Activated CD4-positive, alpha-beta T cell treated with anti-CD3 and anti-CD28 coated beads, Interleukin-2, amount 50 U/mL, for 1 hour (primary cell): ENCODE results near the gene TMEM82.
A peak's percentile ranks its signal among the peaks of the same experiment; 100 is the strongest.
"Not testable (repeated sequence)": the region's sequence is repeated elsewhere in the genome, so short reads cannot be mapped to it uniquely, and the experiment has no call there.

ENCODE experiments used
- DNase-seq: peaks from one replicate; pipeline ENCODE4 v3.0.0-alpha.2; 2020

The TMEM82 gene

DNA sequence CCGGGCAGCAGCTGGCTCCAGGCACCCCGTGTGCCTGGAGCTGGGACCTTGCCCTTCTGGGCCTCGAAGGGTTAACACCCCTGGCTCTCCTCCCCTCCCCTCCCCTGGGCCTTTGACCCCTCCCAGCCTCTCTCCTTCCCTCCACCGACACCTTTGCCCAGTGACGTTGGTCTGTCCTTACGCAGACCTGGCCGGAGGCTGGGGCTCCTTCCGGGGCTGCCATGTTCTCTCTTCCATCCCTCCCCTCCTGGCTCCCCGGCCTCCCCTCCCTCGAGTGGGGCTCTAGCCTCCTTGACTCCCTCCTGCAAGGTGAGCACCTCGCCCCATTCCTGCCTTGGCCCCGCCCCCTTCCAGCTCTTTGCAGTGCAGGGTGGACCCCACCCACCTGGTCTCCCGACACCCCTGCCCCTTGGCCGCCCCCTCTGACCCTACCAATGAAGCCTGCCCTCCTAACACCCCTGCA, at the start of gene TMEM82:
TMEM82 (plus strand) TSS at position 161 of the 463 bp plus-strand sequence; CDS start at position 222, 61 bp downstream.
- no peak for DNase-seq

DNA sequence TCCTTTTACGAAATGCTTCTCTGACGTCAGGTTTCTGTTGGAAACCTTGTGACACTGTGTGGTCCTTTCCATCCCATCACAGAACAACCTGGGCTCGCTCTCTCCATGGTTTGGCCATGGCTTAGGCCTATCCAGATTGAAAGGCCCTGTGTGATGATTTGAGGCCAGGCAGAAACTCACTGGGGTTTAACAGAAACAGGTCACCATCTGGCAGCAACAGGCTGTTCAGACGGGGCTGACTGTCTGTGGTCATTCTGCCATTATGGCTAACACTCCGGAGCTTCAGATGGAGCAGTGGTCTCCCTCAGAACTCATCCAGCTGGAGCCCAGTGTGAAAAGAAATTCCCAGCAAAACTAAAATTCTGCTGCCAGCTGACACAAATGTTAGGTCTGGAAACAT, 48.9 kb upstream of the TMEM82 start:
- DNase-seq = no peak

DNA sequence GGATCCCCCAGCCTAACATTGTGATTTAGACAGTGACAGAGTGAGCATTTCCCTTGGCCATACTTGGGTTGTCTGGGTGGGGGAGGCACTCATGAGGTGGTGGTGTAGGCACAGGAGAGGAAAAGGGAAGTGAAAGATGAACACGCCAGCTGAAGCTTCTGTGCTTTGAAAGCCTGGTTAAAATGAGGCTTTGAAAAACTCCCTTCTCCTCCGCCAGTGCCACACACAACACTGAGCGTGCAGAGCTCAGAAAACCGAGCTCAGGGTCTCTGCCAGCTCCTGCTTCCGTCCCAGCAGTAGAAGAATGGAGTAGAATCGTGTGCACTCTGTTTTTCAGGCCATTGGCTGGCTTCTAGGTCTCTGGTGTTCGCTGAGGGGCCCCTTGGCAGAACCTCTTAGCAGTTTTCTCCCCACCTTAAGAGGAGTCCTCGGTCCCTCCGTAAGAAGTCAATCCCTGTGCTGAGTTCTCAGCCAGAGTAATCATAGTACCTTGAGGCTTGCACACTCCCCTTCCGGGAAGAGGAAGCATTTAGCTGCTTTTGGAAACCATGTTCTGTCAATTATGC, 45.3 kb upstream of the TMEM82 start:
- DNase-seq = peak; percentile 11

DNA sequence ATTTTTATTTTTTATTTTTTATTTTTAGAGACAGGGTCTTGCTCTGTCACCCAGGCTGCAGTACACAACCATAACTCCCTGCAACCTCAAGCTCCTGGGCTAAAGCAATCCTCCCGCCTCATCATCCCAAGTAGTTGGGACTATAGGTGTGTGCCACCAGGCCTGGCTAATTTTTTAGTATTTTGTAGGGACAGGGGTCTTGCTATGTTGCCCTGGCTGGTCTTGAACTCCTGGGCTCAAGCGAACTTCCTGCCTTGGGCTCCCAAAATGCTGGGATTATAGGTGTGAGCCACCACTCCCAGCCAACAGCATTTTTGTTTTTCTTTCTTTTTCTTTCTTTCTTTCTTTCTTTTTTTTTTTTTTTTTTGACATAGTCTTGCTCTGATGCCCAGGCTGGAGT, 44.1 kb upstream of the TMEM82 start:
- no peak for DNase-seq

DNA sequence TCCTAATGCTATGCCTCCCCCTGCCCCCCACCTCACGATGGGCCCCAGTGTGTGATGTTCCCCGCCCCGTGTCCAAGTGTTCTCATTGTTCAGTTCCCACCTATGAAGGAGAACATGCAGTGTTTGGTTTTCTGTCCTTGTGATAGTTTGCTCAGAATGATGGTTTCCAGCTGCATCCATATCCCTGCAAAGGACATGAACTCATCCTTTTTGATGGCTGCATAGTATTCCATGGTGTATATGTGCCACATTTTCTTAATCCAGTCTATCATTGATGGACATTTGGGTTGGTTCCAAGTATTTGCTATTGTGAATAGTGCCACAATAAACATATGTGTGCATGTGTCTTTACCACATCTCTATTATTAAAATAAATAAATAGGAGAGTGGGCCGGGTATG, 43.0 kb upstream of the TMEM82 start:
- not testable (repeated sequence) for DNase-seq

DNA sequence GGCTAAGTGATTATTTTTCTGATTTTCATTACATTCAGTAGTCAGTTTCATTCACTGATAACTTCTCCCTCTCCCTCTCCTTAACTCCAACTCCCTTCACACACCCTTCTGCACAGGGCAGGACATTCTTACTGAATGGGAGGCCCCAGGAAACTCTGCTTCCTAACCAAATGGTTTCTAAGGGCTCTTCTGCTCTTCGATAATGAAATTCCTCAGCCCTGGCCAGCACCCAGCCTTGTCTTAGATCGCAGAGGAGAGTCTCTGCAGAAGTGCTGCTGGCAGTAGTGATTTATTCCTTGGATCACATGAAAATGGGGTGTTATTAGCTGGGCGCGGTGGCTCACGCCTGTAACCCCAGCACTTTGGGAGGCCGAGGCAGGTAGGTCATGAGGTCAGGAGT, 41.8 kb upstream of the TMEM82 start:
- no peak for DNase-seq

DNA sequence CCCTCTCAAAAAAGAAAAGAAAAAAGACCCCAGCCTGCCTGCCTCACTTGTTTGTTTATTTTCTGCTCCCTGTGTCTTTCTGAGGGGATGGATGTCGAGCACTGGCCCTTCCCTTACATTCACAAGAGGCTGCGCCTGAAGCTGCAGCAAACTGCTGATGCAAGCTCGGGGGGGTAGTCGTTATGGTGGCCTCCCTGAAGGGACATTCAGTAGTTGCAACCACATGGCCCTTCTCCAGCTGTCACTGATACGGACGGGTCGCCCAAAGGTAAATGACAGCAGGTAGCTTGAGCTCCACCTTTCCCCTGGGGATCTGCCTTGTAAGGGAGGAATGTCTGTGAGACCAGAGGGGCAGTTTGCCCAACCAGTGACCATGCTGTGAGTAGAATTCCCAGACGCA, 40.5 kb upstream of the TMEM82 start:
- no peak for DNase-seq

DNA sequence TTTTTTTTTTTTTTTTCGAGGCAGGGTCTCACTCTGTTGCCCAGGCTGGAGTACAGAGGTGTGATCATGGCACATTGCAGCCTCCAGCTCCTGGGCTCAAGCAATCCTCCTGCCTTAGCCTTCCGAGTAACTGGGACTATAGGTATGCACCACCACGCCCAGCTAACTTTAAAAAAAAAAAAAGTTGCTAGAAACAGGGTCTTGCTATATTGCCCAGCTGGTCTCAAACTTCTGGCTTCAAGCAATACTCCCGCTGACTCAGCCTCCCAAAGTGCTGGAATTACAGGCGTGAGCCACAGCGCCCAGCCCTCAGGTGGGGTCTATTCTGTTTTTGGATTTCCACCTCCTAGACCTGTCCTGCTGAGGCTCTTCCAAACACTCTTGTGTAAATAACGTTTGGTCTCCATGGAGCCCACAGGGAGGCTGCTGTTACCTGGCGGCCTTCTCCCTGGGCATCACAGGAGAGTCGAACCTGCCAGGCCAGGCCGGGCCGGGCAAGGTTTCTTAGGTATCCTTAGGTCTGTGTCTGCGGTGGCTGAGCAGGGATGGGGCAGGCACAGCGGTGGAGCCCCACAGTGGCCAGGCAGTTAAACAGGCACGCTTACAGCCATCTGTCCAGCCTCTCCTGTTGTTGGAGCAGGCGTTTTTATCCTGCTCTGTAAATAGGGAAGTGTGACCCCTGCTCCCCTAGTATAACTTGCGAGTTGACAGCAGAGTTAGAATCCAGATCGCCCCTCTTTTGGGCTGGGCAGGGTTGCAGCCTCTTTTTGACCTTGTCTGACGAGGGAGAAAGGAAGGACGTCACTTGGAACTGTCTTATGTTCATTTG, 39.4 kb upstream of the TMEM82 start:
- DNase-seq = no peak

DNA sequence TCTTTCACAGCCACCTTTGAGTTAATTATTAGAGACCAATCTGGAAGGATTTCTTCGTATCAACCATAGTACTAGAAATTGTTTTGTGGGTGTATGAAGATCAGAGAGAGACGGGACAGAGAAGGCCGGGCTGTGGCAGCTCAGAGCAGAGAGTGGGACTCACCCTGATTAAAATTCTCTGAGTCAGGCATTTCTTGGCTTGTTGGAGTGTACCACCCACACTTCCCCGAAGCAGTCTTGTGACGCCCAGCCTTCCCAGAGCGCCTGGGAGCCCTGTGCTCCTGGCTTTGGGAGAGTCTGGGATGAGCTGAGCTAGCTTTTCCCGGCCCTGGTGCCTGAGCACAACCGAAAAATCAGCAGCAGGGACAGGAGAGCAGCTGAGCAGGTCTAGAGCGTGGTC, 38.7 kb upstream of the TMEM82 start:
- no peak for DNase-seq

DNA sequence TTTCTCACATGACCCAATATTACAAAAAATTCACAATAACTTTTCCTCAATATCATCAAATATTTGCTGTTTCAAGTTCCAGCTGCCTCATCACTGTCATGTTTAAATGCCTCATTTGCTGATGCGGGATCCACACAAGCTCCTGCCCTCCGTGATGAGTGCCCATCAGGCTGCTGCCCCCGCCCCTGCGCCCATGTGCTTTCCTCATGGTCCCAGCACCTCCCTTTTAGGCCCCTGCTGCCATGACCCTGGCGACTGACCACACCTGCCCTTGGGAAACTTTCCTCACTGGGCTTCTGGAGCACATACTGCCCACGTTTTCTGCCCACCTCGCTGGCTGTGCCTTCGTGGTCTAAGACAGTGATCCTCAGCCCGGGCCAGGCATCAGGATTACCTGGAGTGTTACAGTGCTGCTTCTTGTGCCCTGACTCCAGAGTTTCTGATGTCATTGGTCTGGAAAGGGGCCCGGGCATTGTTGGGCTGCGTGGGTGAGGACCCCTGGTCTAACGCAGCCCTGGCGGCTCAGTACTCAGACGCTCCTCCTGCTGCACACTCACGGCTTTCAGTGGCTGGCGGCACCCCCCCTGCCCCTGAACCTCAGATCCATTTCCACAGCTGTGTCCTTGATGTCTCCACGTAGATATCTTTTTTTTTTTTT, 37.6 kb upstream of the TMEM82 start:
- no peak for DNase-seq

DNA sequence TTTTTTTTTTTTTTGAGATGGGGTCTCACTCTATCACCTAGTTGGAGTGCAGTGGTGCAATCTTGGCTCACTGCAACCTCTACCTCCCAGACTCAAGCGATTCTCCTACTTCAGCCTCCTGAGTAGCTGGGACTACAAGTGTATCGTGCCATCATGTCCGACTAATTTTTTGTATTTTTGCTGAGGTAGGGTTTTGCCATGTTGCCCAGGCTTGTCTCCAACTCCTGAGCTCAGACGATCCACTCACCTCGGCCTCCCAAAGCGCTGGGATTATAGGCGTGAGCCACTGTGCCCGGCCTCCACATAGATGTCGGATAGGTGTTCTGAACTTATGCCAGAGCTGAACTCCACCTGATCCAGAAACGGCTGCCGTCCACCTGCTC, 37.1 kb upstream of the TMEM82 start:
- DNase-seq = no peak

DNA sequence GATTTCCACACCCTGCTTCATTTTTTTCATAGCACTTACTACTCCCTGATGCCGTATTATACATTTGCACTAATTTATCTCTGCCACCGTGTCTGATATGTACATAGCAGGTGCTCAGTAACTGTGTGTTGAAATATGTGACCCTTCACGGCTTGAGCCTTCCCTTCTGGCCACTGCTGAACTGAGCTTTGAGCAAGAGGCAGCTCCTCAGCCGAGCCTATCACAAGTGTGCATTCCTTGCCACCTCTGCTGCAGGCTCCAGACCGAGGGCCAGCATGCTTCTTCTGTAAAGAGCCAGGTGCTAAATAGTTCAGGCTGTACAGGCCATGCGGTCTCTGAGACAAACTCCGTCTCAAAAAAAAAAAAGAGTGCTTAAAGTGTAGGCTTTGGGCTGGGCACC, 35.5 kb upstream of the TMEM82 start:
- DNase-seq = no peak

DNA sequence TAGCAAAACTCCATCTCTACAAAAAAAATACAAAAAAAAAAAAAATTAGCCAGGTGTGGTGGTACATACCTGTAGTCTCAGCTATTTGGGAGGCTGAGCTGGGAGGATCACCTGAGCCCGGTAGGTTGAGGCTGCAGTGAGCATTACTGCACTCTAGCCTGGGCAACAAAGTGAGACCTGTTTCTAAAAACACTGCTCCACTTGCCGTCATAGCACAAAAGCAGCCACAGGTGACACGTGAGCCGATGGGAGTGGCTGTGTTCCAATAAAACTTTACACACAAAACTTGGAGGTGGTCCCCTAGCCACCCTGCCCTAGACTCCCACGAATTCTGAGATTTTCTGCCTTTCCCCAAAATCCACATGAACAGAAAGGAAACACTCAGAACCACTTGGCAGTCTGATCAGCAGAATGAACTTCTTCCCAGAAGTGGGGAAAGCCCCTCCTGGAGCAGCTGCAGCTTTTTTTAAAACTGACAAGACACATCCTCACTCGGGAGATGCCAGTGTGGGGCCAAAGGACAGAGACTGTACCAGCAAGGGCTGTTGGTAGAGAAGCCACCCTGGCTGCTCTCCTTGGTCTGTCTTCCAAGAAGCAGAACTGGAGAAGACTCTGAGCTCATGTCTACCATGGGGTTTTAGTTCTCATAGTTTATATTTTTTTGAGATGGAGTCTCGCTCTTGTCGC, 34.9 kb upstream of the TMEM82 start:
- no peak for DNase-seq

DNA sequence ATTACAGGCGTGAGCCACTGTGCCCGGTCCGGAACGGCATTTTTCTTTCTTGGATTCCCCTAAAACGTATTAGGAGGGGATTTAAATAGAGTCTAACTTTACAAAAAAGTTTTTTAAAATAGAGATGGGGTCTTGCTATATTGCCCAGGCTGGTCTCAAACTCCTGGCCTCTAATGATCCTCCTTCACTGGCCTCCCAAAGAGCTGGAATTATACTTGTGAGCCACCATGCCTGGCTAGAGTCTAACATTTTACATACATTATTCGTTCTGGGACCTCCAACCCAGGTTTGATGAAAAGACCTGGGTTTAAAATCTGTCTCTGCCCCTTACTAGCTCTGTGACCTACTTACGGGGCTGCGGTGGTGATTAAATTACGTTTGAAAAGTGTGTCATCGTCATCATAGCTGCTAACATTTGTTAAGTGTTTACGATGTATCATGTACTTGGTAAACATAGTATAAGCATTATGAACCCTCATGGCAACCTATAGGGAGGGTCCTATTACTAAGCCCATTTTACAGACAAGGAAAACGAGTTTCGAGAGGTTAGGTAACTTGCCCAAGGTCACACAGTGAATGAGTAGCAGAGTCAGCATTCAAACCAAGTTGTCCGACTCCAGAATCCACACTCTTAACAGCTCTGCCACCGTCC, 33.7 kb upstream of the TMEM82 start:
- DNase-seq = no peak

DNA sequence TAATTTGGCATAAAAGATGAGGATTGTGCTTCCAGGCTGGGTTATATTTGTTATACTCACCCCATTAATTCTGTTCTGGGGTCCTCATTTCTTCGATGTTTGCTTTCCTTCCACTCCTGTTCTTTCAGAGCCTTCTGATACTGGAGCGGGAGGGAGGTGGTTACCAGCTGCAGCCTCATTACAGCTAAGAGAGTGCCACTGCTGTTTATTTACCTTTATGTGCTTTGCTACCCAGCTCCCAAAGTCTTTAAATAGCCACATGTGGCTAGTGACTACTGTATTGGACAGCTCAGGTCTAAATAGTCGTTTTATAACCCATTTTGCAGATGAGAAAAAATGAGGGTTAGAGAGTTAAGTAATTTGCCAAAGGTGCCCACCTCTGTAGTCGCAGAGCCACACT, 33.1 kb upstream of the TMEM82 start:
- no peak for DNase-seq

DNA sequence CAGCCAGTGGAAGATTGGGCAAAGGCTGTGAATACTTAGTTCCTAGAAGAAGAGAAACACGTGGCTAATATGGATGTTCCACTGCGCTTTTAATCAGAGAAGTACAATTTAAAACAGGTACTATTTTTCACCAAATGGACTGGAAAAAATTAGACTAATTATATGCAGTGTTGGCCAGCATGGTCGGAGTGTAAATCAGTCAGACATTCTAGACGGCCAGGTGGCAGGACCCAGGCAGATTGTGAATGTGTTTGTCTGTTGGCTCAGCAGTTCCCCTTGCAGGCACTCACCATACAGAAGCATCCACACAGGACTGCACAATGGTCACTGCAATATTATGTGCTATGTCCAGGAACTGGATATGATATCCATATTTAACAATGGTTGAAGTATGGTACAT, 30.1 kb upstream of the TMEM82 start:
- DNase-seq = no peak

DNA sequence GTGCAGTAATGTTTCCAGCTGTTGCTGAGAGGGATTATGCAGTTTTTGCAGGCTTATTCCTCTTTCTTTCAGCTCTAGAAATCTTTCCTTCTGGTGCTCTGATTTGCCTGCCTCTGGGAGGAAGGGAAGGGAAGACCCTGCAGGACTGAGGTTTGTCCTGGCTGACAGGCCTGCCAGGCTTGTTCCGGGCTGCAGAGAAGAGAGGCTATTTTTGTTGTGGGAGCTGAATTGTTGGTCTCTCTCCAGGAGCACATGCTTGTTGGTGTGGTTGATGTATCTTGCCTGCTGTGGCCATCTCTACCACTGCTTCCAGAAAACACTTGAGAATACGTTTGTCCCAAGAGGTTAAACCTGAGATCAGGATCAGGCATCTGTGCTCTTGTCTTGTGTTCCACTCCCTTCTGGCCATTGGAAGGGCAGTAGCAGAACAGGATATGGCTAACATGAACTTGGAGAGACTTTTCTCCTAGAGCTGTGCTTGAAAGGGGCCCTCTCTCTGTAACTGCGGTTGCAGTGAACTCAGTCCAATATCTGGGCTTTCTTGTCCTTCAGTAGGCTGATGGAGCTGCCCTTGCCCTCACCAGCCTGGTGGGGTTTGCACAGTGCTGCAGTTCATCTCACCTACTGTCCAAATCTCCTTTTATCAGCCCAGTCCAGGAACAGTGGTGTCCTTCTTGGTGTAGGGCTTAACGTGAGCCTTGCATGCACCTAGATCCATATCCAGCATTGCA, 27.7 kb upstream of the TMEM82 start:
- DNase-seq = no peak

DNA sequence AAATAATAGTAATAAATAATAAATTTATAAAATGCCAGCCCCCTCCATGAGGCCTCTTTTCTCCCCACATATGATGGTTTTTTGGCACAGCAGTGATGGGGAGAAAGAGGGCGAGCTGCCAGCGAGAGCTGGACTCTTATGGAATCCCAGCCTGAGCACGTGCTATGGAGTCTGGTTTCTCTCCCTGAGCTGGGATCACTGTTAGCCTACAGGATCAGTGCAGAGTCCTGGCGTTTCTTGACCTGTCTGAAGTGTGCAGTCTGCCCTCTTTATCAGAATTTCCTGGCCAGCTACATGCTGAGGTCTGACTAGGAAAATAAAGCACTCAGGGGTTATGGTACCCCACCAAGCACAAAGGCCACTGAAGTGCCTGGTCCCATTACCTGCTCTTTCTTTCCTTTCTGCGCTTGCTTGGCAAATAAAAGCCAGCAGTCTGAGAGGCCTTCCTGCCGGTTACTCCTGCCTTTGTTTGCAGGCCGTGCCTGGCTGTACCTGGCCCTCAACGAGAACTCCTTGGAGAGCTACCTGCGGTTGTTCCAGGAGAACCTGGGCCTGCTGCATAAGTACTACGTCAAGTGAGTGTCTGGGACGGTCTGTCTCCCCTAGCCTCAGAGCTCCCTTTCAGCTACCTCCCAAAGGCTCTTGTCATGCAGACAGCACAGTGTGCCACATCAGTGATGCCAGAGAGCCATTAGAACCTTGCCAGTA, 24.7 kb upstream of the TMEM82 start:
- DNase-seq = no peak

DNA sequence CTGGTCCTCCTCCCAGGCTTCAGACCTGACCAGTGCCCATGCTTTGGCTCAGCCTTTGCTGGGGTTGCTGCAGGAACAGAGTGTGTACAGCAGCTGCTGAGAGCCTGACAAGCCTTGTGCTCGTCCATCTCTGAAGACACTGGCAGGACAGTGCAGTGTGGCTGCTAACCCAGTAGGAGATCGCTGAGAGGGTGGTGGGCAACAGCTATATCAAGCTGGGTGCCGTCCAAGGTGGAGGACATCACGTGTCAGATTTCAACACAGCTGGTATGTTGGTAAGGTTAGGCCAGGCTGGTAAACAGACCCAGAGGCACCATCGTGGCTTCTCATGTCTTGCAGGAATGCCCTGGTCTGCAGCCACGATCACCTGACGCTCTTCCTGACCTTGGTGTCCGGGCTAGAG, 24.1 kb upstream of the TMEM82 start:
- no peak for DNase-seq

DNA sequence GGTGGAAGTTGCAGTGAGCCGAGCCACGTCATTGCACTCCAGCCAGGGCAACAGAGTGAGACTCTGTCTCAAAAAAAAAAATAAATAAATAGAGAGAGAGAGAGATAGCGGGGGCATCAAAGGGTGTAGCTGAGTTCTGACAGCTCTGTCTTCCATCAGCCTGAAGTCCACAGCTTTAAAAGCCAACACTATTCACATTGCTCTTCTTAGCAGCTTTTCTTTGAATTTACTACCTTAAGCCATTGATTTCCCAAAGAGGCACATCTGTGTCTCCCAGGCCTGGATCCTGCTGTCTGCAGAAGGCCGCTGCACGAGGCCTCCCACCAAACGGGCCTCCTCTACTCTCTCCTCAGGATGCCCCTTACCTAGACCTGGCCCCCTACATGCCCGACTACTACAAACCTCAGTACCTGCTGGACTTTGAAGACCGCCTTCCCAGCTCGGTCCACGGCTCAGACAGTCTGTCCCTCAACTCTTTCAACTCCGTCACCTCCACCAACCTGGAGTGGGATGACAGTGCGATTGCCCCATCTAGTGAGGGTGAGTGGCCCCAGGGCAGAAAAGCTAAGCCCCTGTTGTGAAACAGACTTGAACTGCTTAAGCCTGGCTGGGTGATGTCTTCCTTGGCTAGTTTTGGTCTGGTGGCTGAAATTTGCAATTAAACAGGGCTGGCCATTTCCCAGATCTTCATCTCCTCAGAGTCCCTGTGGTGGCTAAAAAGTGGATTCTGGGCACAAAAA, 22.7 kb upstream of the TMEM82 start:
- no peak for DNase-seq

DNA sequence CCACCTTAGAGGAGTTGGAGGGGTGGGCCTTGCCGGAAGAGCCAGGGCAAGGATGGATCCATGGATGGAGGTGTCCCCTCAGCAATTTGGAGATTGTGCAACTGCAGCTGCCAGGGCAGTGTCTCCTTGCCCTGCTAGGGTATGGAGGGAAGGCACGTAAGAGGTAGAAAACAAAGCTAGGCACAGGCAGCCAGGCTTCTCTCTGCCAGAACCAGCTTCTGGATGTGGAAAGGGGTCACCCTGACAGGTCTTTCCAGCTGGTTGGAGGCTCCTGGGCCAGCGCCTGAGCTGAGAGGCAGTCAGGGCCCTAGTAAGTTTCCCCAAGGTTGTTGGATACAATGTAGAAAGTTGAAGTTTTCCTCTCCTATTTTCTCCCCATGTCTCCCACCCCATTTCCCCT, 21.4 kb upstream of the TMEM82 start:
- DNase-seq = no peak
